ENCODE results near the gene OLFM2. TPM values are rescaled to one million over a fixed set of nuclear protein-coding genes. Genes with fewer than 3 reads are reported as not detected.

Gene OLFM2
- total and polyA plus RNA-seq, 2 experiments from 2014 or later, result 58.1 to 117 TPM

DNA sequence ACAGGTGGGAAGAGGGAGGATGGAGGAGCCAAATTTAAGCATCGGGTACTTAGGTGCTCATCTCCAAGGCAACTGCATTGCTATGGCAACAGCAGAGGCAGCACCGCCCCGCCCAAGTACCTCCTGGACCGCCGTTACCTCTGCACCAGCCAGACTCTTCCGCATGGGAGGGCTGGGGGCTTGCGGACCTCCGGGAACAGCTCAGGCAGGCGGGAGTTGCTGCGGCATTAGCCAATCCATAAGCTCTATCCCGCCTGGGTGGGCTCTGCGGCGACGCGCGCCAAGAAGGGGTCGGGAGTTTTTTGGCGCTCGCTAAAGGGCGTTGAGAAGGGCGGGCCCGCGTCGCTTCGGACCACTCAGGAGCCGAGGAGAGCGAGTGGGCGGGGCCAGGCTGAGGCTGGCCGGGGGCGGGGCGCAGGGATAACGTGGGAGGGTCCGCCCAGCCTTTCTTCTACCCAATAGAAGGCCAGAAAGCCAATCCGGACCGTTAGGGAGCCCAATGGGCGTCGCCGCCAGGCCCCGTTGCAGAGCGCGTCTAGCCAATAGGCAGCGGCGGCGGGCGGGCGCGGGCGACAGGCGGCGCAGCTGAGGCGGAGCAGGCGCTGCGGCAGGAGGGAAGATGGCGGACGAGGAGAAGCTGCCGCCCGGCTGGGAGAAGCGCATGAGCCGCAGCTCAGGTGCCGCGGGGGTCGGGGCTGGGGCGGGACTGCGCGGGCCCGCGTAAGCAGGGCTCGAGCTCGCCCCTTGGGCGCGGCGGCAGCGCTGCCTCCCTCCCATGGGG, 101.4 kb downstream of the OLFM2 start, which contains the start of gene PIN1:
Gene PIN1, plus strand, starts transcription at position 593 of the 781 bp plus-strand sequence. Its CDS starts 27 bp downstream, at position 620.
- Histone ChIP-seq H3K27me3 (ENCODE audit: insufficient read depth) (no peaks in the 10 kb centered on the region), H3K9me2 (ENCODE audit: insufficient read depth) (no peaks in the 10 kb centered on the region), H3K36me3 (ENCODE audit: insufficient read depth) (no peaks in the 10 kb centered on the region), H3K4me1 (ENCODE audit: insufficient read depth) (peaks cover 11% of the 10 kb centered on the region; the same call in 1 of the 2 replicates), H2AFZ (no peak within 1 kb of the TSS), H3K27ac (ENCODE audit: low read depth) (no peak within 1 kb of the TSS), H3K4me3 (peak within 1 kb of the TSS; percentile 88), H4K20me1 (replicated peaks; ENCODE audit: insufficient read depth) (peaks cover 17% of the 10 kb centered on the region), H3K79me2 (replicated peaks; ENCODE audit: insufficient read depth) (peaks cover 30% of the 10 kb centered on the region), H3F3A (replicated peaks; ENCODE audit: low read depth) (peaks cover 8% of the 10 kb centered on the region), H3K4me2 (peak within 1 kb of the TSS; percentile 99)
- ATAC-seq (peak; percentile 95), DNase-seq (ENCODE audit: low spot score) (peak; percentile 100)
- no peak for TF ChIP-seq NANOG (IDR thresholded peaks at IDR 0.05; ENCODE audit: borderline replicate concordance)
- TF ChIP-seq, protein P1, sequence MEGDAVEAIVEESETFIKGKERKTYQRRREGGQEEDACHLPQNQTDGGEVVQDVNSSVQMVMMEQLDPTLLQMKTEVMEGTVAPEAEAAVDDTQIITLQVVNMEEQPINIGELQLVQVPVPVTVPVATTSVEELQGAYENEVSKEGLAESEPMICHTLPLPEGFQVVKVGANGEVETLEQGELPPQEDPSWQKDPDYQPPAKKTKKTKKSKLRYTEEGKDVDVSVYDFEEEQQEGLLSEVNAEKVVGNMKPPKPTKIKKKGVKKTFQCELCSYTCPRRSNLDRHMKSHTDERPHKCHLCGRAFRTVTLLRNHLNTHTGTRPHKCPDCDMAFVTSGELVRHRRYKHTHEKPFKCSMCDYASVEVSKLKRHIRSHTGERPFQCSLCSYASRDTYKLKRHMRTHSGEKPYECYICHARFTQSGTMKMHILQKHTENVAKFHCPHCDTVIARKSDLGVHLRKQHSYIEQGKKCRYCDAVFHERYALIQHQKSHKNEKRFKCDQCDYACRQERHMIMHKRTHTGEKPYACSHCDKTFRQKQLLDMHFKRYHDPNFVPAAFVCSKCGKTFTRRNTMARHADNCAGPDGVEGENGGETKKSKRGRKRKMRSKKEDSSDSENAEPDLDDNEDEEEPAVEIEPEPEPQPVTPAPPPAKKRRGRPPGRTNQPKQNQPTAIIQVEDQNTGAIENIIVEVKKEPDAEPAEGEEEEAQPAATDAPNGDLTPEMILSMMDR (conservative IDR thresholded peaks at IDR 0.05; ENCODE audit: low read depth in 2 of 2), result peak; percentile 33 to 51; a peak in 3 of 4 replicates
- peak; percentile 81 for TF ChIP-seq CREB1 (CRISPR knock-in tag; IDR thresholded peaks at IDR 0.05; ENCODE audit: low read depth)
- TF ChIP-seq, protein P2, sequence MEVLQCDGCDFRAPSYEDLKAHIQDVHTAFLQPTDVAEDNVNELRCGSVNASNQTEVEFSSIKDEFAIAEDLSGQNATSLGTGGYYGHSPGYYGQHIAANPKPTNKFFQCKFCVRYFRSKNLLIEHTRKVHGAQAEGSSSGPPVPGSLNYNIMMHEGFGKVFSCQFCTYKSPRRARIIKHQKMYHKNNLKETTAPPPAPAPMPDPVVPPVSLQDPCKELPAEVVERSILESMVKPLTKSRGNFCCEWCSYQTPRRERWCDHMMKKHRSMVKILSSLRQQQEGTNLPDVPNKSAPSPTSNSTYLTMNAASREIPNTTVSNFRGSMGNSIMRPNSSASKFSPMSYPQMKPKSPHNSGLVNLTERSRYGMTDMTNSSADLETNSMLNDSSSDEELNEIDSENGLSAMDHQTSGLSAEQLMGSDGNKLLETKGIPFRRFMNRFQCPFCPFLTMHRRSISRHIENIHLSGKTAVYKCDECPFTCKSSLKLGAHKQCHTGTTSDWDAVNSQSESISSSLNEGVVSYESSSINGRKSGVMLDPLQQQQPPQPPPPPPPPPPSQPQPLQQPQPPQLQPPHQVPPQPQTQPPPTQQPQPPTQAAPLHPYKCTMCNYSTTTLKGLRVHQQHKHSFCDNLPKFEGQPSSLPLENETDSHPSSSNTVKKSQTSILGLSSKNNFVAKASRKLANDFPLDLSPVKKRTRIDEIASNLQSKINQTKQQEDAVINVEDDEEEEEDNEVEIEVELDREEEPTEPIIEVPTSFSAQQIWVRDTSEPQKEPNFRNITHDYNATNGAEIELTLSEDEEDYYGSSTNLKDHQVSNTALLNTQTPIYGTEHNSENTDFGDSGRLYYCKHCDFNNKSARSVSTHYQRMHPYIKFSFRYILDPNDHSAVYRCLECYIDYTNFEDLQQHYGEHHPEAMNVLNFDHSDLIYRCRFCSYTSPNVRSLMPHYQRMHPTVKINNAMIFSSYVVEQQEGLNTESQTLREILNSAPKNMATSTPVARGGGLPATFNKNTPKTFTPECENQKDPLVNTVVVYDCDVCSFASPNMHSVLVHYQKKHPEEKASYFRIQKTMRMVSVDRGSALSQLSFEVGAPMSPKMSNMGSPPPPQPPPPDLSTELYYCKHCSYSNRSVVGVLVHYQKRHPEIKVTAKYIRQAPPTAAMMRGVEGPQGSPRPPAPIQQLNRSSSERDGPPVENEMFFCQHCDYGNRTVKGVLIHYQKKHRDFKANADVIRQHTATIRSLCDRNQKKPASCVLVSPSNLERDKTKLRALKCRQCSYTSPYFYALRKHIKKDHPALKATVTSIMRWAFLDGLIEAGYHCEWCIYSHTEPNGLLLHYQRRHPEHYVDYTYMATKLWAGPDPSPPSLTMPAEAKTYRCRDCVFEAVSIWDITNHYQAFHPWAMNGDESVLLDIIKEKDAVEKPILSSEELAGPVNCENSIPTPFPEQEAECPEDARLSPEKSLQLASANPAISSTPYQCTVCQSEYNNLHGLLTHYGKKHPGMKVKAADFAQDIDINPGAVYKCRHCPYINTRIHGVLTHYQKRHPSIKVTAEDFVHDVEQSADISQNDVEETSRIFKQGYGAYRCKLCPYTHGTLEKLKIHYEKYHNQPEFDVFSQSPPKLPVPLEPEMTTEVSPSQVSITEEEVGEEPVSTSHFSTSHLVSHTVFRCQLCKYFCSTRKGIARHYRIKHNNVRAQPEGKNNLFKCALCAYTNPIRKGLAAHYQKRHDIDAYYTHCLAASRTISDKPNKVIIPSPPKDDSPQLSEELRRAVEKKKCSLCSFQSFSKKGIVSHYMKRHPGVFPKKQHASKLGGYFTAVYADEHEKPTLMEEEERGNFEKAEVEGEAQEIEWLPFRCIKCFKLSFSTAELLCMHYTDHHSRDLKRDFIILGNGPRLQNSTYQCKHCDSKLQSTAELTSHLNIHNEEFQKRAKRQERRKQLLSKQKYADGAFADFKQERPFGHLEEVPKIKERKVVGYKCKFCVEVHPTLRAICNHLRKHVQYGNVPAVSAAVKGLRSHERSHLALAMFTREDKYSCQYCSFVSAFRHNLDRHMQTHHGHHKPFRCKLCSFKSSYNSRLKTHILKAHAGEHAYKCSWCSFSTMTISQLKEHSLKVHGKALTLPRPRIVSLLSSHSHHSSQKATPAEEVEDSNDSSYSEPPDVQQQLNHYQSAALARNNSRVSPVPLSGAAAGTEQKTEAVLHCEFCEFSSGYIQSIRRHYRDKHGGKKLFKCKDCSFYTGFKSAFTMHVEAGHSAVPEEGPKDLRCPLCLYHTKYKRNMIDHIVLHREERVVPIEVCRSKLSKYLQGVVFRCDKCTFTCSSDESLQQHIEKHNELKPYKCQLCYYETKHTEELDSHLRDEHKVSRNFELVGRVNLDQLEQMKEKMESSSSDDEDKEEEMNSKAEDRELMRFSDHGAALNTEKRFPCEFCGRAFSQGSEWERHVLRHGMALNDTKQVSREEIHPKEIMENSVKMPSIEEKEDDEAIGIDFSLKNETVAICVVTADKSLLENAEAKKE (CRISPR knock-in tag; IDR thresholded peaks at IDR 0.05), result no peak
- TF ChIP-seq POLR2AphosphoS5 (IDR thresholded peaks at IDR 0.05; ENCODE audit: low read depth), result peak; percentile 74
- peaks cover 20% of the 10 kb centered on the region for H3K36me3 Mint-ChIP-seq (ENCODE audit: low read depth)
- peak within 1 kb of the TSS; percentile 87 for H3K4me3 Mint-ChIP-seq
- H3K9me3 Mint-ChIP-seq, result no peaks in the 10 kb centered on the region
- peaks cover 9% of the 10 kb centered on the region for H3K4me1 Mint-ChIP-seq
- peaks cover 5% of the 10 kb centered on the region for H3K27me3 Mint-ChIP-seq (ENCODE audit: insufficient read depth, low read depth, poor library complexity)
- peak within 1 kb of the TSS; percentile 66; the same call in 1 of the 2 replicates for H3K27ac Mint-ChIP-seq
